Motor neuron (in vitro differentiated cells): ENCODE results near the gene GRIK4. TPM values are rescaled to one million over a fixed set of nuclear protein-coding genes. Genes with fewer than 3 reads are reported as not detected.
"Not testable (repeated sequence)": the region's sequence is repeated elsewhere in the genome, so short reads cannot be mapped to it uniquely, and the experiment has no call there.

Source experiments
- ATAC-seq, 8 experiments: fragments of 200-7000 bp; cut with Tn5 transposase; replicated peaks in 6 of 8; 2 replicates each; pipeline ENCODE4 v1.8.0; 2021; ENCODE audit warnings: mild to moderate bottlenecking in 8 of 8, moderate library complexity in 8 of 8
- H3K27ac ChIP-seq, 2 donors: fragments of 250-450 bp; sonication (Bioruptor Pico); 2 replicates each; pipeline ENCODE4 v1.9.0; 2021; ENCODE audit warnings: antibody characterized with exemption in 2 of 2, mild to moderate bottlenecking in 2 of 2, moderate library complexity in 1 of 2
- H3K4me1 ChIP-seq, 2 donors: fragments of 250-450 bp; sonication (Bioruptor Pico); replicated peaks in 1 of 2; 2 replicates each; pipeline ENCODE4 v1.6.1; 2021; ENCODE audit warnings: antibody characterized with exemption in 2 of 2, mild to moderate bottlenecking in 2 of 2, moderate library complexity in 1 of 2
- H3K4me3 ChIP-seq, 5 donors: fragments of 250-450 bp; sonication (Bioruptor Pico); 2 replicates each; pipeline ENCODE4 v1.9.0; 2021; ENCODE audit warnings: antibody characterized with exemption in 5 of 5, mild to moderate bottlenecking in 5 of 5, moderate library complexity in 4 of 5
- WGBS, 10 experiments: fragments of 450-650 bp; shearing (Covaris generic); methylation state at CpG; one replicate each; pipeline ENCODE4 v1.0.0; 2022; 5-methylcytosine and 5-hydroxymethylcytosine counted together
- in situ Hi-C, 9 experiments: fragments of 400-800 bp; cut with MboI; loops; one replicate each; pipeline ENCODE4 v1.15.0; 2021; ENCODE audit warnings: low sequenced_read_pairs in 9 of 9, low pct_unique_long_range_greater_than_20kb in 2 of 9; ENCODE audit not compliant: unreplicated experiment in 9 of 9
- total RNA-seq, 8 experiments: library from RNA; unstranded; fragments of 300-600 nt; gene quantifications; 2 replicates each; pipeline versions ENCODE4 v1.2.3 to v1.2.4, GENCODE V29; 2022

Gene GRIK4
- total RNA-seq, 8 experiments from 2014 or later = 0.75 to 11.1 (median 1.7) TPM

DNA sequence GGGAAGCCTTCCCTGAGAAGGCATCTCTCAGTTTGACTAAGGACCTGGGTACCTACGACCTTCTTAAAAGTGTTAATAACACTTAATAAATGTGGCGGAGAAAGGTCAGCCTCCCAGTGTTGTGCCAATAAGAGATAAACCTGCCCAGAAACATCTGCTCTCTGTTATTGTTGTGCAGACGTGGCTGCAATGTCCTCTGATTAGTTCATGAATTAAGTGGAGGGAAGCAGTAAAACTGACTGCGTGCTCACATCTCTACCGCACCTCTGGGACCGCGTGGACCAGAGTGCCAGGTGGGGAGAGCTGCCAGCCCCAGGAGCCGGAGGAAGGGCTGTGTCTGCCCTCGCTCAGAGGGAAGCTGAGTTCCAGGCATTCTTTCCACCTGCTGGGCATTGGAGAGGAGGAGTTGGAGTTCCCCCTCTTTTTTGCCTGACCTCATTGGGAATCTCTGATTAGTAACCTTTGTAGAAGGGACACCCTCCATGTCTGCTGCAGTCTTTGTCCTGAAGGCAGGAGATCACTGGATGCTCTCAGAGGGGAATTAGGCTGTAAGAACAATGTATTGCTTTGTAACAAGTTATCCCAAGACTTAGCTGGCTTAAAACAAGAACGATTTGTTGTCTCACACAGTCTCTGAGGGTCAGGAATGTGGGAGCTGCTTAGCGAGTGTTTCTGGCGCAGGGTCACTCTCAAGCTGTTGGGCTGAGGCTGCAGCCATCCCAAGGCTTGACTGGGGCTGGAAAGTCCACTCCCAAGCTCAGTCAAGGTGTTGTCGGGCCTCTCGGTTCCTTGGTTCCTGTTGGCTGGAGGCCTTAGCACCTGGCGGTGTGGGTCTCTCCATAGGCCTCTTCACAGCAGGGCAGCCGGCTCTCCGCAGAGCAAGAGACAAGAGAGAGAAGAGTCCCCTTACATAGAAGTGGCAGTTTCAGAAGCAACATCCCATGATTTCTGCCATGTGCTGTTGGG, 264.7 kb downstream of the GRIK4 start:
- Histone ChIP-seq H3K4me3 (no peak overlapping the region), H3K4me1 (peaks cover 13 to 16% of the 10 kb centered on the region in 2 donors), H3K27ac (no peak overlapping the region)
- peak in 1 of 8 experiments; percentile 21 for ATAC-seq
- in situ Hi-C loops = no loop called here
- 7 to 84% (median 67%) methylated on average over 1 to 10 of the region's 17 CpGs; no CpG with 5 or more reads in 2 of the 10 experiments for WGBS, 10 experiments

DNA sequence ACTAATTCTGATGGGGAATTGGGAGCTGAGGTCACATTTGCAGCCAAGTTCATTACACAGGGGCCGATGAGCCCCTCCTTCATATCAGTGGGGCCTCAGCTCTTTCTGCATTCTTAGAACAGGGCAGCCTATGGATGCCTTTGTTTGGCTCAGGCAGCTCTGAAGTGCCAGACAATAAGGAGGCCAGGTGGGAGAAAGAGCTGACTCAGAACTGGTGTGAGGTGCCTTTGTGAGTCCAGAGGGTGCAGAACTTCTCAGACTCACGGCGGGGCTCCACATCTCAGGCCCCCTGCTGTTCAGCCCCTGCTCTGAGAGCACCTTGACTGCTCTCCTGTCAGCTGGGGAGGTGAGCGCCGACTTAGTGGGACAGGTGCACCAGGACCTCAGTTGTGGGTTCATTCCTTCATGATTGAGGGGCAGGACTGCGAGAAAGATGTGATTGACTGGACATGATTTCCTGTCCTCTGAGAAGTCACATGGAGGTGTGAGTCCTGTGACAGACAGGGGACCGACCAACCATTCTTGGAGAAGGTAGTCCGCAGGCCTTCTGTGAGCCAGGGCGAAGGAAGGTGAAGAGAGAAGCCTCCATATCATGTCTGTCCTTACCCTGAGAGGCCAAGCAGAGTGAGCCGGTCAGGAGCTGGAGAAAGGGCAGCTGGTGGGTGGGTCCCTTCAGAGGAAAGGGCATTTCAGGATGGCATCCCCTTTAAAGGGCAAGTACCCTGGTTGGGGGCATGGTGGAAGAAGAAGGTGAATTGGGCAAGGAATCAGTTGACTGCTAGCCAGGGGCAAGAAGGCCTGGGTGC, 267.3 kb downstream of the GRIK4 start:
- no peak overlapping the region for H3K27ac ChIP-seq
- no peak overlapping the region for H3K4me3 ChIP-seq
- 30 to 100% (median 80%) methylated on average over 1 to 4 of the region's 10 CpGs; no CpG with 5 or more reads in 3 of the 10 experiments for WGBS, 10 experiments
- H3K4me1 ChIP-seq = peaks cover 23 to 25% of the 10 kb centered on the region in 2 donors
- ATAC-seq = peak in 5 of 8 experiments; percentile 77 to 91 (median 84)
- in situ Hi-C loops = no loop called here

DNA sequence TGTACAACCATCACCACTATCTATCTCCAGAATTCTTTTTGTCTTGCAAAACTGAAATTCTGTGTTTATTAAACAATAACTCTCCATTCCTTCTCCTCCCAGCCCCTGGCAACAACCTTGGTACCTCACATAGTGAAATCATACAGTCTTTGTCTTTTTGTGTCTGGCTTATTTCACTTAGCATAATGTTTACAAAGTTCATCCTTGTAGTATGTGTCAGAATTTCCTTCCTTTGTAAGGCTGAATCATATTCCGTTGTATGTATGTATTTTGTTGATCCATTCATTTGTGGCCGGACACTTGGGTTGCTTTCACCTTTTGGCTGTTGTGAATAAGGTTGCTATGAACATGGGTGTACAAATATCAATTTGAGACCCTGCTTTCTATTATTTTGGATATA, 268.7 kb downstream of the GRIK4 start:
- no peak for ATAC-seq
- H3K4me3 ChIP-seq = no peak overlapping the region
- H3K27ac ChIP-seq = no peak overlapping the region
- 34 to 100% (median 72%) methylated on average over 2 of the region's 2 CpGs for WGBS, 10 experiments
- in situ Hi-C loops = no loop called here
- peaks cover 32 to 39% of the 10 kb centered on the region in 2 donors for H3K4me1 ChIP-seq

DNA sequence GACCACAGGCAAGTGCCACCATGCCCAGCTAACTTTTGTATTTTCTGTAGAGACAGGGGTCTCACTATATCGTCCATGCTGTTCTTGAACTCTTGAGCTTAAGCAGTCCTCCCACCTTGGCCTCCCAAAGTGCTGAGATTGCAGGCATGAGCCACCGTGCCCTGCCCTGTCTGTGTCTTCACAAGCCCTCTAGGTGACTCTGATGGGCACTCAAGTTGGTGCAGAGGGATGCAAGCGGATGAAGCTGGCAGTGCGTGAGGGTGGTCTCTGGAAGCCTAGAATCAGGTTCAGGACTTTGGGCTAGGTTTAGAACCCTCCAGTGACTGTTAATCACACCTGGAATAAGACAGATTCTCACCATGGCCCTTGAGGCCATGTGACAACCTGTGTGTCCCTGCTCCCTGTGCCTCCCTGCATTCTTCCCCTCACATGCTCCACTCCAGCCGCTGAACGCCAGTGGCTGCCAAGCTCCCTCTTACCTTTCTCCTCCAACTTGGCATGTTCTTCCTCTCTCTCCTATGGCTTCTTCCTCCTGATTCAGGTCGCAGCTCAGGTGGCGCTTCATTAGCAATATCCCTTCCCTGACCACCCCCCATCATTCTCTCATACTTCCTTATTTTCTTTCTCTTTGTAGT, 270.1 kb downstream of the GRIK4 start:
- Histone ChIP-seq H3K4me3 (no peak overlapping the region), H3K27ac (no peak overlapping the region), H3K4me1 (peaks cover 38 to 42% of the 10 kb centered on the region in 2 donors)
- in situ Hi-C loops = no loop called here
- WGBS, 10 experiments = 33 to 93% (median 83%) methylated on average over 2 to 7 of the region's 8 CpGs; no CpG with 5 or more reads in 2 of the 10 experiments
- ATAC-seq = no peak

GRCh38 chr11:120784566-120785251, 273.2 kb downstream of the GRIK4 start:
- Histone ChIP-seq H3K4me1 (peaks cover 26 to 30% of the 10 kb centered on the region in 2 donors), H3K27ac (no peak overlapping the region), H3K4me3 (no peak overlapping the region)
- WGBS, 10 experiments = 0 to 44% (median 26%) methylated on average over 2 to 5 of the region's 12 CpGs; no CpG with 5 or more reads in 5 of the 10 experiments
- ATAC-seq = peak in 5 of 8 experiments; percentile 80 to 96 (median 94)
- in situ Hi-C loops = no loop called here

DNA sequence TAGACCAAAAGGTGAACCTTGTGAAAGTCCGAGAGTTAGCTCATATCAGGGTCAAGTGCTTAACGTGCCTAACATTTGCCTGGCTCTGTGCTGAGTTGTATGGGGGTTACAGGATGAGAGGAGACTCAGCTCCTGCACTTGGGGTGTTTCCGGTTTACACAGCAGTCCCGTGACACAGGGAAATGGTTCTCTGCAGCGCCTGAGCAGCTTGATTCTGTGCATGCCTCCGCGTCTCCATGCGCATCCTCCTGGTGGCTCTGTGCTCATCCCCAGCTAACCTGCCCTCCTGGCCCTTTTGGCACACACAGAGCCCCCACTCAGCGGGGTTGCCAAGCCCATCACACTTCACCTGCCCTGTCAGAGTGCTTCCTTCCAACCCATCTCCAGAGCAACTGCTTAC, 274.0 kb downstream of the GRIK4 start:
- WGBS, 10 experiments = 60 to 100% (median 72%) methylated on average over 1 to 5 of the region's 9 CpGs; no CpG with 5 or more reads in 2 of the 10 experiments
- Histone ChIP-seq H3K4me1 (peaks cover 25 to 30% of the 10 kb centered on the region in 2 donors), H3K4me3 (no peak overlapping the region), H3K27ac (no peak overlapping the region)
- in situ Hi-C loops = no loop called here
- no peak for ATAC-seq

DNA sequence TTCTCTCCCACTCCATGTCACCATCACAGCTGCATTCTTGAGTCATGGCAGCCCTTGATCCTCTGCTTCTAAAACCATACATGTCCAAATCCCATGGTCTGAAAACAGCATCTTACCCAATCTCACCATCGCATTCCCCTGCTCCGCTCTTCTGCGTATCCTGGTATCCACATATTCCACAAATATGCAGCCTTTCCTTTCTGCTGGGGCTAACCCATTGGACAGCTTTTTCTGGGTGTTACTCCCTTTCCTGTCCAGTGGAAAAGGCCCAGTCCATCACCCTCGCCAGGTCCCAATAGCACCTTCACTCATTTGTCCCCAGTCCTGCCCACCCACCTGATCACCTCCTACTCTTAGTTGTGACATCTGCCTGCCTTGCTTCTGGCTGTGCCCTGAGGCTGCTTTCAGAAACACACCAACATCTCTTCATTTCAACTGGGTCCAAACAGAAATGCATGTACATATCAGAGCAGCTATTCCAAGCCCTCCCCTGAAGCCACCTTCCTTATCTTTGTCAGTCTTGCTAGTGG, 274.7 kb downstream of the GRIK4 start:
- 20 to 100% (median 79%) methylated on average over 1 to 4 of the region's 4 CpGs; no CpG with 5 or more reads in 2 of the 10 experiments for WGBS, 10 experiments
- H3K4me1 ChIP-seq = peaks cover 25 to 30% of the 10 kb centered on the region in 2 donors
- in situ Hi-C loops = no loop called here
- no peak overlapping the region for H3K4me3 ChIP-seq
- H3K27ac ChIP-seq = no peak overlapping the region
- no peak for ATAC-seq

DNA sequence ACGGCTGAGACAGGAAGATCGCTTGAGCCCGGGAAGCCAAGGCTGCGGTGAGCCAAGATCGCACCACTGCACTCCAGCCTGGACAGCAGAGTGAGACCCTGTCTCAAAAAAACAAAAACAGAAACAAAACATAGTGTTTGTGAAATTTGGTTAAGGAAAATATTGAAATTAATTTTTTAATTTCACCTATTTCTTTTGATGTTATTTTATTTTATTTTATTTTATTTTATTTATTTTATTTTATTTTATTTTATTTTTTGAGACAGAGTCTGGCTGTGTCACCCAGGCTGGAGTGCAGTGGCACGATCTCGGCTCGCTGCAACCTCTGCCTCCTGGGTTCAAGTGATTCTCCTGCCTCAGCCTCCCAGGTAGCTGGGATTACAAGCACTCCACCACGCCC, 275.7 kb downstream of the GRIK4 start:
- ATAC-seq, in situ Hi-C loops, H3K27ac ChIP-seq, H3K4me3 ChIP-seq: not testable (repeated sequence)
- WGBS, 10 experiments = 35 to 96% (median 70%) methylated on average over 2 to 8 of the region's 9 CpGs; no CpG with 5 or more reads in 1 of the 10 experiments
- H3K4me1 ChIP-seq = peaks cover 25 to 30% of the 10 kb centered on the region in 2 donors

DNA sequence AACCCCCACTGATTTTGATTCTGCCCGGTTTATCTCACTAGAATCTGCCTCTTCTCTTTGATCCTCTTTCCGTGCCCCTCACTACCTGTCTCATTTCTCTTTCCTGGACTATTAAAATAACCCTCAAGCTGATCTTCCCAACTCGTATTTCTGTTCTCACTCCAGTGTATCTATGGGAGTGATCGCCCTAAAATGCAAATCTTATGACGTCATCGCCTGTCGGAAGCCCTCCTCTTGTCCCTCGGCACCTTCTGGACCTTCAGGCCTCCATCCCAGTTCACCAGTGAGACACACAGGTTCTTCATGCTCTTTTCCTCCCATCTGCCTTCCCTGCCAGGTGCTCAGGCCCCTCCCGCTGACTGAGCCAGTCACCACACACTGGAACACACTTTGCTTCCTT, 277.8 kb downstream of the GRIK4 start:
- WGBS, 10 experiments = 40 to 100% (median 71%) methylated on average over 2 to 9 of the region's 9 CpGs; no CpG with 5 or more reads in 1 of the 10 experiments

GRCh38 chr11:120792306-120792705, 280.8 kb downstream of the GRIK4 start:
- ATAC-seq = no peak
- Histone ChIP-seq H3K4me3 (no peak overlapping the region), H3K27ac (no peak overlapping the region), H3K4me1 (peaks cover 3 to 8% of the 10 kb centered on the region in 2 donors)
- whole genome bisulfite sequencing, 10 experiments = 33 to 100% (median 81%) methylated on average over 1 to 7 of the region's 7 CpGs
- in situ Hi-C loops = no loop called here

More for the DNA sequence above, 277.8 kb downstream of the GRIK4 start:
- Histone ChIP-seq H3K27ac (no peak overlapping the region), H3K4me1 (peaks cover 14 to 16% of the 10 kb centered on the region in 2 donors), H3K4me3 (no peak overlapping the region)
- in situ Hi-C loops = no loop called here
- ATAC-seq = no peak

- Histone ChIP-seq H3K4me3 (no peak overlapping the region), H3K4me1 (peaks cover 3 to 8% of the 10 kb centered on the region in 2 donors), H3K27ac (no peak overlapping the region)
- WGBS, 10 experiments = 51 to 86% (median 73%) methylated on average over 1 to 3 of the region's 5 CpGs; no CpG with 5 or more reads in 6 of the 10 experiments
- ATAC-seq = no peak
- in situ Hi-C loops = no loop called here
These were observed 281.6 kb downstream of the GRIK4 start for GRCh38 chr11:120793150-120793549.
